H1 (cell line): ENCODE measurements around the gene PITPNM1. TPM values are rescaled to one million over a fixed set of nuclear protein-coding genes. Genes with fewer than 3 reads are reported as not detected.

ENCODE experiments used
- CTCF ChIA-PET: fragments of 300-600 bp; sonication (Branson Sonifier 250); formaldehyde crosslinking; loops from one replicate; lab custom pipeline; 2021; ENCODE audit not compliant: partially characterized antibody; lab: Charles Lee
- POLR2A ChIA-PET: fragments of 300-600 bp; sonication (Branson Sonifier 250); formaldehyde crosslinking; loops from one replicate; lab custom pipeline; 2021; ENCODE audit warnings: inconsistent platforms; ENCODE audit not compliant: partially characterized antibody; lab: Charles Lee
- DNase-seq, 2 experiments: peaks; one replicate each; pipeline versions ENCODE4 v3.0.0 to v3.0.0-alpha.2; 2010 to 2022; ENCODE audit warnings: low spot score in 2 of 2, low read depth in 1 of 2, mixed read lengths in 1 of 2
- FAIRE-seq: peaks from 2 replicates; lab custom pipeline; 2011; peaks lifted over from hg19 to GRCh38; lab: Jason Lieb, UNC
- H2AFZ ChIP-seq: 2 replicates; pipeline ENCODE4 v1.8.1; 2012; ENCODE audit warnings: low read length, inconsistent platforms
- H2AK5ac ChIP-seq: 2 replicates; pipeline ENCODE4 v1.6.1; 2013; ENCODE audit warnings: low read depth, low read length
- H2BK120ac ChIP-seq: replicated peaks from 2 replicates; pipeline ENCODE3; 2013; ENCODE audit warnings: low read depth, low read length, inconsistent platforms
- H2BK12ac ChIP-seq: 2 replicates; pipeline ENCODE4 v1.6.1; 2013; ENCODE audit warnings: low read depth, low read length
- H2BK15ac ChIP-seq: 2 replicates; pipeline ENCODE4 v1.6.1; 2013; ENCODE audit warnings: low read length
- H2BK20ac ChIP-seq: 2 replicates; pipeline ENCODE4 v1.6.1; 2013; ENCODE audit warnings: low read length
- H2BK5ac ChIP-seq: 2 replicates; pipeline ENCODE4 v1.6.1; 2013; ENCODE audit warnings: low read depth, low read length
- H3K14ac ChIP-seq: 2 replicates; pipeline ENCODE4 v1.6.1; 2013; ENCODE audit warnings: inconsistent platforms; ENCODE audit not compliant: insufficient read length
- H3K18ac ChIP-seq: 2 replicates; pipeline ENCODE4 v1.6.1; 2013; ENCODE audit warnings: low read length; ENCODE audit errors: extremely low read depth
- H3K23ac ChIP-seq: 2 replicates; pipeline ENCODE4 v1.6.1; 2013; ENCODE audit warnings: inconsistent platforms; ENCODE audit not compliant: insufficient read length
- H3K23me2 ChIP-seq: 2 replicates; pipeline ENCODE4 v1.6.1; 2013; ENCODE audit warnings: low read depth, low read length
- H3K27ac ChIP-seq: 2 replicates; pipeline ENCODE4 v1.6.1; 2011; ENCODE audit warnings: low read depth, low read length, inconsistent platforms
- H3K27me3 ChIP-seq, 4 experiments: replicated peaks in 1 of 4; 1 replicate in 1 of 4; 2 replicates in 3 of 4; pipeline versions ENCODE4 v1.6.1 to v1.8.1; 2011 to 2013; ENCODE audit warnings: low read length in 3 of 4, mild to moderate bottlenecking in 3 of 4, inconsistent platforms in 2 of 4, mixed read lengths in 2 of 4, moderate library complexity in 1 of 4; ENCODE audit not compliant: control insufficient read depth in 3 of 4, insufficient read depth in 3 of 4; ENCODE audit errors: extremely low read depth in 1 of 4
- H3K36me3 ChIP-seq, 4 experiments: 2 replicates each; pipeline versions ENCODE4 v1.6.1 to v1.8.1; 2011 to 2013; ENCODE audit warnings: mild to moderate bottlenecking in 4 of 4, low read length in 3 of 4, moderate library complexity in 2 of 4, control low read depth in 1 of 4, inconsistent platforms in 1 of 4; ENCODE audit not compliant: insufficient read depth in 4 of 4, control insufficient read depth in 2 of 4
- H3K4ac ChIP-seq: replicated peaks from 2 replicates; pipeline ENCODE3; 2013; ENCODE audit warnings: low read length, low read depth, mixed read lengths, inconsistent platforms; ENCODE audit not compliant: insufficient read length
- H3K4me1 ChIP-seq, 4 experiments: replicated peaks in 1 of 4; 1 replicate in 1 of 4; 2 replicates in 3 of 4; pipeline versions ENCODE4 v1.6.1 to v1.8.1; 2011 to 2013; ENCODE audit warnings: low read length in 3 of 4, inconsistent platforms in 2 of 4, mixed read lengths in 1 of 4; ENCODE audit not compliant: insufficient read depth in 4 of 4, control insufficient read depth in 3 of 4
- H3K4me2 ChIP-seq, 2 experiments: 2 replicates each; pipeline versions ENCODE4 v1.6.1 to v1.8.1; 2011 to 2013; ENCODE audit warnings: low read depth in 2 of 2, low read length in 2 of 2, control low read depth in 1 of 2, inconsistent platforms in 1 of 2, mild to moderate bottlenecking in 1 of 2; ENCODE audit not compliant: insufficient read depth in 1 of 2
- H3K4me3 ChIP-seq, 4 experiments: fragments of 200-600, 300-600 bp in 1 of 4; sonication (generic), shearing (Covaris generic), sonication (Bioruptor Twin) in 1 of 4; 2 replicates each; pipeline versions ENCODE4 v1.5.1 to v1.8.1; 2011 to 2016; ENCODE audit warnings: low read length in 4 of 4, low read depth in 3 of 4, control low read depth in 2 of 4, inconsistent platforms in 2 of 4, mild to moderate bottlenecking in 2 of 4, mixed read lengths in 1 of 4, moderate library complexity in 1 of 4; ENCODE audit not compliant: insufficient read depth in 2 of 4; ENCODE audit errors: extremely low read depth in 1 of 4
- H3K56ac ChIP-seq: replicated peaks from 2 replicates; pipeline ENCODE3; 2013; ENCODE audit warnings: low read depth, mild to moderate bottlenecking, mixed read lengths, low read length, inconsistent platforms; ENCODE audit not compliant: insufficient read length
- H3K79me1 ChIP-seq: 2 replicates; pipeline ENCODE4 v1.6.1; 2013; ENCODE audit warnings: low read depth, low read length, control low read depth
- H3K79me2 ChIP-seq, 2 experiments: 2 replicates each; pipeline versions ENCODE4 v1.6.1 to v1.8.1; 2012 to 2013; ENCODE audit warnings: low read length in 2 of 2, mild to moderate bottlenecking in 2 of 2, inconsistent platforms in 1 of 2; ENCODE audit not compliant: insufficient read depth in 2 of 2, control insufficient read depth in 1 of 2
- H3K9ac ChIP-seq, 4 experiments: replicated peaks in 1 of 4; 1 replicate in 1 of 4; 2 replicates in 3 of 4; pipeline versions ENCODE4 v1.6.1 to v1.8.1; 2011 to 2013; ENCODE audit warnings: low read depth in 3 of 4, low read length in 3 of 4, control low read depth in 2 of 4, mild to moderate bottlenecking in 2 of 4, moderate library complexity in 2 of 4, inconsistent platforms in 1 of 4; ENCODE audit errors: extremely low read depth in 1 of 4
- H3K9me3 ChIP-seq, 2 experiments: 2 replicates each; pipeline versions ENCODE4 v1.6.1 to v1.8.1; 2012 to 2013; ENCODE audit warnings: mild to moderate bottlenecking in 2 of 2, moderate library complexity in 2 of 2, control low read depth in 1 of 2, inconsistent platforms in 1 of 2, low read depth in 1 of 2, low read length in 1 of 2, mixed read lengths in 1 of 2; ENCODE audit not compliant: insufficient read depth in 2 of 2
- H4K20me1 ChIP-seq, 2 experiments: replicated peaks in 1 of 2; 2 replicates each; pipeline versions ENCODE3 to v1.8.1; 2011 to 2013; ENCODE audit warnings: inconsistent platforms in 2 of 2, low read length in 2 of 2, mild to moderate bottlenecking in 1 of 2; ENCODE audit not compliant: insufficient read depth in 2 of 2, control insufficient read depth in 1 of 2
- H4K5ac ChIP-seq: 2 replicates; pipeline ENCODE4 v1.6.1; 2013; ENCODE audit warnings: low read length, low read depth, mixed read lengths, inconsistent platforms; ENCODE audit not compliant: insufficient read length
- H4K8ac ChIP-seq: 2 replicates; pipeline ENCODE4 v1.8.0; 2013; ENCODE audit warnings: mild to moderate bottlenecking, moderate library complexity, low read length, inconsistent platforms; ENCODE audit not compliant: insufficient read depth; ENCODE audit errors: extremely low read depth
- H4K91ac ChIP-seq: replicated peaks from 2 replicates; pipeline ENCODE3; 2013; ENCODE audit warnings: low read length, mixed read lengths, inconsistent platforms; ENCODE audit not compliant: insufficient read length
- BRCA1 ChIP-seq: IDR thresholded peaks from 2 replicates; pipeline ENCODE4 v1.6.1; 2012; ENCODE audit warnings: low read depth, low read length, improper control_type of control experiment
- JUN ChIP-seq: IDR thresholded peaks from 2 replicates; pipeline ENCODE4 v1.6.1; 2011; ENCODE audit warnings: low read depth, mild to moderate bottlenecking, improper control_type of control experiment, low read length
- RBBP5 ChIP-seq: IDR thresholded peaks from 2 replicates; pipeline ENCODE4 v1.7.1; 2012; ENCODE audit warnings: low read depth, mild to moderate bottlenecking, inconsistent platforms, low read length, moderate library complexity, borderline replicate concordance
- SAP30 ChIP-seq: fragments of 300-600 bp; sonication (generic); IDR thresholded peaks from 2 replicates; pipeline ENCODE4 v1.7.1; 2012; ENCODE audit warnings: low read length, moderate library complexity, mild to moderate bottlenecking, inconsistent platforms; ENCODE audit not compliant: insufficient read depth, insufficient replicate concordance
- SP1 ChIP-seq: IDR thresholded peaks from 2 replicates; pipeline ENCODE4 v1.6.1; 2011; ENCODE audit warnings: low read depth, low read length
- TEAD4 ChIP-seq: IDR thresholded peaks from 2 replicates; pipeline ENCODE4 v1.6.1; 2012; ENCODE audit warnings: low read depth, low read length, inconsistent platforms, mixed read lengths
- WGBS, 2 experiments: shearing (Covaris generic) in 1 of 2; methylation state at CpG; one replicate each; pipeline versions ENCODE4 v1.1.6 to v1.1.7; 2013 to 2015; ENCODE audit warnings: low lambda C conversion rate in 2 of 2, mixed read lengths in 2 of 2, inconsistent platforms in 1 of 2, low coverage in 1 of 2, missing lambda C conversion rate in 1 of 2; ENCODE audit not compliant: insufficient replicate concordance in 2 of 2, insufficient coverage in 1 of 2, insufficient read length in 1 of 2; ENCODE audit errors: extremely low coverage in 1 of 2, missing lambda C conversion rate in 1 of 2; 5-methylcytosine and 5-hydroxymethylcytosine counted together
- polyA plus RNA-seq, 7 experiments: library from polyadenylated mRNA; depleted of rRNA in 3 of 7; stranded (reverse) in 5 of 7; unstranded in 2 of 7; fragments of >200 nt in 5 of 7; fragments of 200-250 nt in 2 of 7; gene quantifications; 1 replicate in 5 of 7; 2 replicates in 1 of 7; 4 replicates in 1 of 7; pipeline versions ENCODE4 v1.2.1 to v1.2.3, GENCODE V29; 2011 to 2013; ENCODE audit warnings: missing spikeins in 2 of 7, mixed read lengths in 2 of 7
- total RNA-seq: library from RNA; stranded (reverse); fragmentation: NEBNext Ultra II Directional; extraction: Animal tissue kit (Norgen Biotek cat#: 25700); gene quantifications from 2 replicates; pipeline ENCODE4 v1.2.1, GENCODE V29; 2021
- TF ChIP-seq, protein P1 (sequence below): IDR thresholded peaks from 2 replicates; pipeline ENCODE4 v1.6.1; 2011; ENCODE audit warnings: low read length, improper control_type of control experiment
- TF ChIP-seq, protein P2 (sequence below): IDR thresholded peaks from 2 replicates; pipeline ENCODE4 v1.6.1; 2011; ENCODE audit warnings: low read depth, mild to moderate bottlenecking, low read length; ENCODE audit not compliant: insufficient read depth

The PITPNM1 gene
- total and polyA plus RNA-seq, 2 of the 8 experiments (the other 6 are each of a cell fraction or from before 2014, with no cell fraction given): 27.2 to 52.7 TPM

DNA sequence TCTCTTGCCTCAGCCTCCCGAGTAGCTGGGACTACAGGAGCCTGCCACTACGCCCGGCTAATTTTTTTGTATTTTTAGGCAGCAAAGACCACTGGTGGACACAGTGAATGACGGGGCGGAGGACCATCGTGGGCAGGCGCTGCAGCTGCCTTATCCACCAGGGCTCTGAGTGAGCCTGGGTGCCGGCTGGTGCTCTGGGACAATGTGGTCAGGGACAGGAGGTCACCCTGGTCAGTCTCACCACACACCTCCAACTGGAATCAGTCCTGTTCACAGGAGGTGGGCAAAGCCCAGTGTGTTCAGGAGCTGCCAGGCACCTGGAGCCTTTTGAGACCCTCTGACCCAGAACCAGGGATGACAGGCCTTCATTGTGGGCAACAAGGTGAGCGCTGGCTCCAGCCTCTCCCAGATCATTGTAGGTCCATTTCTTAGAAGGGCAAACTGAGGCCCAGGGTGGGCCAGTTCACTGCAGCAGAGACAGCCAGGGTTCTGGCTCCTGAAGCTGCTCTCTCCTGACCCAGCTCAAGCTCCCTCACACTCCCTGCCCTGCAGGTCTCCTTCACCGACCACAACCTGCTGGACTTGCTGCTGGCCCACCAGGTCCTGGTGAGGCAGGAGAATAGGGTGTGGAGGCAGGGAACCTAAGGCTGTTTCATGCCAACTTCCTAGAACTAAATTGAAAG lies 33.8 kb upstream of the PITPNM1 start:
- Histone ChIP-seq H3K79me2 (no peaks in the 10 kb centered on the region), H2AFZ (no peak overlapping the region), H3K14ac (no peak overlapping the region), H3K56ac (no peak overlapping the region), H2AK5ac (no peak overlapping the region), H2BK12ac (no peak overlapping the region), H3K23me2 (no peaks in the 10 kb centered on the region), H3K27me3 (no peaks in the 10 kb centered on the region; a peak in 1 of 7 replicates), H4K8ac (no peak overlapping the region), H2BK20ac (no peak overlapping the region), H3K27ac (no peak overlapping the region), H3K23ac (no peak overlapping the region), H3K4me1 (peaks cover 0 to 5% (median 0%) of the 10 kb centered on the region in 4 experiments; a peak in 2 of 7 replicates), H4K5ac (no peak overlapping the region), H4K91ac (no peak overlapping the region), H2BK5ac (no peak overlapping the region), H3K4ac (no peak overlapping the region), H3K4me2 (no peak overlapping the region), H3K18ac (no peak overlapping the region), H3K4me3 (no peak overlapping the region), H2BK120ac (no peak overlapping the region), H2BK15ac (no peak overlapping the region), H3K79me1 (no peaks in the 10 kb centered on the region), H3K36me3 (no peaks in the 10 kb centered on the region), H3K9me3 (peaks cover 19 to 24% of the 10 kb centered on the region in 2 experiments), H3K9ac (no peak overlapping the region), H4K20me1 (no peaks in the 10 kb centered on the region)
- ChIA-PET CTCF (no interaction called here), POLR2A (interaction anchor here (0.6 kb wide), 1 partner anchor 759 kb away, joined by 3 read pairs; no protein-coding TSS in a partner anchor)
- 75% methylated on average over 10 of the region's 10 CpGs; no CpG with 5 or more reads in 1 of the 2 experiments for WGBS, 2 experiments
- FAIRE-seq (no peak), DNase-seq (no peak)
- TF ChIP-seq JUN (no peak), TEAD4 (no peak), SAP30 (no peak), RBBP5 (no peak), SP1 (no peak), BRCA1 (no peak)
- TF ChIP-seq, protein P1, sequence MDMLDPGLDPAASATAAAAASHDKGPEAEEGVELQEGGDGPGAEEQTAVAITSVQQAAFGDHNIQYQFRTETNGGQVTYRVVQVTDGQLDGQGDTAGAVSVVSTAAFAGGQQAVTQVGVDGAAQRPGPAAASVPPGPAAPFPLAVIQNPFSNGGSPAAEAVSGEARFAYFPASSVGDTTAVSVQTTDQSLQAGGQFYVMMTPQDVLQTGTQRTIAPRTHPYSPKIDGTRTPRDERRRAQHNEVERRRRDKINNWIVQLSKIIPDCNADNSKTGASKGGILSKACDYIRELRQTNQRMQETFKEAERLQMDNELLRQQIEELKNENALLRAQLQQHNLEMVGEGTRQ: no peak
- TF ChIP-seq, protein P2, sequence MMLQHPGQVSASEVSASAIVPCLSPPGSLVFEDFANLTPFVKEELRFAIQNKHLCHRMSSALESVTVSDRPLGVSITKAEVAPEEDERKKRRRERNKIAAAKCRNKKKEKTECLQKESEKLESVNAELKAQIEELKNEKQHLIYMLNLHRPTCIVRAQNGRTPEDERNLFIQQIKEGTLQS: no peak
